ENCODE measurements around the gene FBXL17.

- TF ChIP-seq EZH2 (IDR thresholded peaks at IDR 0.05; ENCODE audit: insufficient read depth, poor library complexity, severe bottlenecking): no peak
- no peak for TF ChIP-seq EZH2phosphoT487 (IDR thresholded peaks at IDR 0.05; ENCODE audit: insufficient read depth, low read depth)
These were observed 149.1 kb downstream of the FBXL17 start for GRCh38 chr5:108232805-108233204.

Data from GM23248 (cell line).